DND-41 (cell line): ENCODE measurements around the gene MCCD1.

ENCODE experiments used
- CTCF ChIP-seq: IDR thresholded peaks from 2 replicates; pipeline ENCODE4 v1.5.1; 2012; ENCODE audit warnings: borderline replicate concordance, low read length, moderate library complexity, mild to moderate bottlenecking; ENCODE audit not compliant: poor library complexity, severe bottlenecking; ENCODE audit errors: extremely low read depth
- EZH2 ChIP-seq: IDR thresholded peaks from 3 replicates; pipeline ENCODE4 v1.6.1; 2012; ENCODE audit warnings: borderline replicate concordance, low read depth, mild to moderate bottlenecking, moderate library complexity, low read length, inconsistent platforms; ENCODE audit not compliant: severe bottlenecking

DNA sequence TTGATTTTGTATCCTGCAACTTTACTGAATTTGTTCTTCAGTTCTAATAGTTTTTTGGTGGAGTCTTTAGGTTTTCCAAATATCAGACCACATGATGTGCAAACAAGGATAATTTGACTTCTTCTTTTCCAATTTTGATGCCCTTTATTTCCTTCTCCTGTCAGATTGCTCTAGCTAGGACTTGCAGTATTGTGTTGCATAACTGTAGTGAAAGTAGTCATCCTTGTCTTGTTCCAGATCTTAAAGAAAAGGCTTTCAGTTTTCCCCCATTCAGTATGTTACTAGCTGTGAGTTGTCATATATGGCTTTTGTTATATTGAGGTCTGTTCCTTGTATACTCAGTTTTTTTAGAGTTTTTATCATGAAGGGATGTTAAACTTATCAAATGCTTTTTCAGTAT is 26.2 kb upstream of the MCCD1 start:
- TF ChIP-seq EZH2: no peak
- TF ChIP-seq CTCF: no peak
